ENCODE data around the gene WBP1L.
"Not testable (repeated sequence)": the region's sequence is repeated elsewhere in the genome, so short reads cannot be mapped to it uniquely, and the experiment has no call there.

WBP1L gene

DNA sequence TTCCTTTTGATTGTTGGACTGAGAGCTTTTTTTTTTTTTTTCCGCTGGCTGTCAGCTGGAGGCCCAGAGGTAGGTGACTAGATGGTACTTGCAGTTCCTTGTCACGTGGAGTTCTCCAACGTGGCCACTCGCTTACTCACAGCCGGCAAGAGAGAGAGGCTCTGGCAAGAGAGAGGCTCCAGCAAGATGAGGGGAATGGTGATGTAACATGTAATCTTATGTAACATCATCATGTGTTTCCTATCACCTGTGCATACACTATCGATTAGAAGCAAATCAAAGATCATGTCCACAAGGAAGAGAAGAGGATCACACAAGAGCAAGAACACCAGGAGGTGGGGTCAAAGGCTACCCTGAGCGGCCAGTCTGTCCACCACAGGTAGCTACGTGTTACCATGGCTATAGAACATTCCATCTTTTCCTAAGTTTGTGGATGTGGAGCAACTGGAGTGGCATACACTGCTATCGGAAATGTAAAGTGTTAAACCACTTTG lies 106.3 kb downstream of the WBP1L start:
- DNase-seq: no peak

DNA sequence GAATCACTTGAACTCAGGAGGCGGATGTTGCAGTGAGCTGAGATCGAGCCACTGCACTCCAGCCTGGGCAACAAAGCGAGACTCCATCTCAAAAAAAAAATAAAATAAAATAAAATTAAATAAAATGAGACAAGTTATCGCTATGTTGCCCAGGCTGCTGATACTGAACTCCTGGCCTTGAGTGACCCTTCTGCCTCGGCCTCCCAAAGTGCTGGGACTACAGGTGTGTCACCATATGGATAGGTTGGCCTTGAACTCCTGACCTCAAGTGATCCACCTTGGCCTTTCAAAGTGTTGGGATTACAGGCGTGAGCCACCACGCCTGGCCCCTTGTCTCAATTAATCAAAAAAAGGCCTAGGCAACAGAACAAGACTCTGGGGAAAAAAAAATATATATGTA lies 109.5 kb downstream of the WBP1L start:
- not testable (repeated sequence) for DNase-seq

DNA sequence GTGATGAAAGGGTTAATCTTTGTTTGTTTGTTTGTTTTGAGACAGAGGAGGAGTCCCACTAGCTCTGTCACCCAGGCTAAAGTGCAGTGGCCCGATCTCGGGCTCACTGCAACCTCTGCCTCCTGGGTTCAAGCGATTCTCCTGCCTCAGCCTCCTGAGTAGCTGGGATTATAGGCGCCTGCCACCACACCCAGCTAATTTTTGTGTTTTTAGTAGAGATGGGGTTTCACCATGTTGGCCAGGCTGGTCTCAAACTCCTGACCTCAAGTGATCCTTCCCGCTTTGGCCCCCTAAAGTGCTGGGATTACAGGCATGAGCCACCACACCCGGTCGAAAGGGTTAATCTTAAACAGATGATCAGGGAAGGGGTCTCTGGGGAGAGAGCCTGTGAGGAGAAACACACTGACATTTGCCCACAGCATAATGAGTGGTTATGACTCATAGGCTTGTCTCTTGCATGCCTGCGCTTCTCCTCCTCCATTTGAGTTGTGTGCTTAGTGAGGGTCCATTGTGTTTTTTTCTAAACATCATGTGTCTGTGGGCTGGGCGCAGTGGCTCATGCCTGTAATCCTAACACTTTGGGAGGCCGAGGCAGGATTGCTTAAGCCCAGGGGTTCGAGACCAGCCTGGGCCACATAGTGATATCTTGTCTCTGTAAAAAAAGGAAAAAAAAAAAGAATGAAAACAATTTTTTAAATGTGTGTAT lies 112.1 kb downstream of the WBP1L start:
- DNase-seq: not testable (repeated sequence)

DNA sequence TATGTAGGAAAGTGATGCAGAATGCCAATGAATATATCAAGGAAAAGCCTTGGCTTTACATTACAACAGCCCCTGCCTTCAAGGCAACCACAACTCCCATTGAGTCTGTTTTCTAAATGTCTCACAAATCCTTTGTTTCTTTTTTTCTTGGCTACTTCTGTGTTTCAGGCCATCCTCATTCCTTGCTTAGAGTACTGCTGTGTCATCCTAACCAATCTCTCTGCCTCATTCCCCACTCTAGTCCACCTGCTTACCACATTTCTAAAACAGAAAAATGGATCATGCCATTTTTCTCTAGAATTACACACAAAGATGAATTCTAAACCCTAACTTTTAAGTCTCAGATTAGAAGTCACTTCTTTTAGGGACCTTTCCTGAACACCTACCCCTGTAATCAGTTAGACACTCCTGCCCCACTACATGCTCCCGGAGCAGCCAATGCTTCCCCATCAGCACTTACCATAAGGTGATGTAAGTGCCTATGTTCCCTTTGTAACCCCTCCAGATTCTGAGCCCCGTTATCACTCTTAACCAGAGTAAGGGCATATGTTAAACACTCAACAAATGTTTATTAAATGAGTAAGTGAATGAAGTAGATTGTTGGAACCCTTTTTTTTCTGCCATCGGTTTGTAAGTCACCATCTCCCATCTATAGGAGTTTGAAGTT lies 113.1 kb downstream of the WBP1L start:
- DNase-seq: no peak

DNA sequence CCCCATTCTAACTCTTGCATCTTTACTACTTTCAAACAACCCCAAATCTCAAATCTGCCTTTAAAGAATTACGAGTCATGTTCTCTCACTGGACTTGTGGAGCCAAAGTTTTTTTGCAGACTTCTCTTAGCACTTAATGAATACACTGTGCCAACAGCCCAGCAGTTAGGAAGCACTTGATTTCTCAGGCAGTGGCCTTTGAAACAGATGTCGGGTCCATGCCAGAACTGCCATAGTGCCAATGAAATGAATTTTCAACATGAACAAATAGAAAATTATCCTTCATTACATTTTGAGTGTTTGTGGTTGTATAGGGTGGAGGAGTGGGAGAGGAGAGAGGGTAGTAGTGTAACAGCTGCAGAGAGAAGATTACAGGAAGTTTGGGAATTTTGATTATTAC lies 116.2 kb downstream of the WBP1L start:
- no peak for DNase-seq

DNA sequence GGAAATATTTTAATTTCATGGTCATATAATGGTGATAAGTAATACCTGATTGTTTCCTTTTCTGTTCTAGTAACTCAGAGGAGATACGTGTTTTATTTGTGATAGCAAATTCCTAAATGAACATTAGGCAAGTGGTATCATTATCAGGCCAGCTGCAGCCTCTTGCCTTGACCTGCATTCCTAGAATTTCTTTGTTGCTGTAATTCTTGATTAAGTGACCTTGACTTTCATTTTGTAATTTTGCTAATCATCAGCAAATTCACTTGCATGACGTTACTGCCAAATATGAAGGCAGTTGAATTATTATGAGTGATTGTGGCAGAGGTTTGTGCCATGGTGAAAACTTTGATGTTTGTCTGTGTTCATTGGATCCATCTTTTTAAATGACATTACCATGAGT lies 119.9 kb downstream of the WBP1L start:
- DNase-seq: no peak

DNA sequence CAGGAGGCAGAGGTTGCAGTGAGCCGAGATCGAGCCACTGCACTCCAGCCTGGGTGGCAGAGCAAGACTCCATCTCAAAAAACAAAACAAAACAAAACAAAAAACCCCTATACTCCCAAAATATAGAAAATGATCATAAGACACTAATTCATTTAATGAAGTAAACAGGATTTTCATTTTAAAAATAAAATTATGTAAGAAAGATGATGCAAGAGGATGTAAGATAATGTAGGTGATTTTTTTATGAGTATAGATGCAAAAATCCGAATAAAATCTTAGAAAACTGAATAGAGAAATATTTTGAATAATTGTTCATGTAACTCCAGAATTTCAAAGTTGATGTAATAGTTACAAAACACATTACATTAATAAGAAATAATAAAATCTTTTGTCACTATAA lies 121.9 kb downstream of the WBP1L start:
- DNase-seq: no peak
